ENCODE results near the gene NCK2. TPM values are rescaled to one million over a fixed set of nuclear protein-coding genes. Genes with fewer than 3 reads are reported as not detected.
"Not testable (repeated sequence)": the region's sequence is repeated elsewhere in the genome, so short reads cannot be mapped to it uniquely, and the experiment has no call there.

Gene NCK2
- total RNA-seq, 1 donor from 2014 or later = 31.0 TPM

DNA sequence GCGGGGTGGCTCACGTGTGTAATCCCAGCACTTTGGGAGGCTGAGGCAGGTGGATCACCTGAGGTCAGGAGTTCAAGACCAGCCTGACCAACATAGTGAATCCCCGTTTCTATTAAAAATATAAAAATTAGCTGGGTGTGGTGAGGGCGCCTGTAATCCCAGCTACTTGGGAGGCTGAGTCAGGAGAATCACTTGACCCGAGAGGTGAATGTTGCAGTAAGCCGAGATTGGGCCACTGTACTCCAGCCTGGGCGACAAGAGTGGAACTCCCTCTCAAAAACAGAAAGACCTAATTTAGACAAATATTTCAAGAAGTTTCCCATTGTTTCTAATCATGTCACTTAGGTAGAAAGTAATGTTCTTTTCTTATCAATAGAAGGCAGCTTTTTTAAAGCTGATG lies 26.6 kb downstream of the NCK2 start:
- ATAC-seq; intact Hi-C loops (cut with DNase I); DNase-seq (ENCODE audit: low spot score): not testable (repeated sequence)

DNA sequence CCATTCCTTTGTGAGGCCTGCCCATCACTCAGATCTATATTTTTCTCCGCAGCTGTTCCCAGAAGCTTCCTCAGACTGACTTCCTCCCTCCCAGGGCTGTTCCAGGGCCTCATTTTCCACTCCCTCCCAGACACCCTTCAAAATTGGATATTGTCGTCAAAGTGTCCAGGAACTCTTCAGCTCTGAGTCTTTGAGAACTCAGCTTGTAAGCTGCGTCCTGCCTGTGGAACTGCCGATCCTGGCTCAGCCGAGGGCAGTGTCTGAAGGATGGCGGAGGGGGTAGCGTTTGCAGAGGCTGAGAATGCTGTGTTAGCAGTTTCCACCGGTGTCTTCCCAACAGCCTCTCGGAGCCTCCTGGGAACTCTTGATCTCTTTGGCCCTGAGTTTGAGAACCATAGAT lies 27.1 kb downstream of the NCK2 start:
- peak; percentile 71 for ATAC-seq
- intact Hi-C loops (cut with DNase I) = no loop called here
- DNase-seq (ENCODE audit: low spot score) = no peak

DNA sequence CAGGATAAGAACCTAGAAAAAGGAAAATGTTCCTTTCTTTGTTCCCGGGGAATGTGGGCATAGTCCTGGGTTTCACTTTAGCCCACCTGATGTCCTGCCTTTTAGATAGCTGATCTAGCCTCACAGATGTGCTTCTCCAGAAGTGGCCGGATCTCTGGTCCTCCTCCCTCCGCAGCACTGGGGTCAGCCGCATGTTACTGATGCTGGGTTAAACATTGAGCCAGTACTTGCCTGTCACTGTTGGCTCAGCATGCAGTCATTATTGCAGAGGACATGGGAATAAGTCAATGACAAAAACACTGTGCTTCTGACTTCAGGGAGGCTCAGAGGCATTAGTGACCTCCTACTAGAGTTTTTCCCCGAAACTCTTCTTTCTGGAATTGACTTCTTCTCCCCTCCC lies 27.6 kb downstream of the NCK2 start:
- intact Hi-C loops (cut with DNase I) = no loop called here
- ATAC-seq = peak; percentile 30
- no peak for DNase-seq (ENCODE audit: low spot score)

DNA sequence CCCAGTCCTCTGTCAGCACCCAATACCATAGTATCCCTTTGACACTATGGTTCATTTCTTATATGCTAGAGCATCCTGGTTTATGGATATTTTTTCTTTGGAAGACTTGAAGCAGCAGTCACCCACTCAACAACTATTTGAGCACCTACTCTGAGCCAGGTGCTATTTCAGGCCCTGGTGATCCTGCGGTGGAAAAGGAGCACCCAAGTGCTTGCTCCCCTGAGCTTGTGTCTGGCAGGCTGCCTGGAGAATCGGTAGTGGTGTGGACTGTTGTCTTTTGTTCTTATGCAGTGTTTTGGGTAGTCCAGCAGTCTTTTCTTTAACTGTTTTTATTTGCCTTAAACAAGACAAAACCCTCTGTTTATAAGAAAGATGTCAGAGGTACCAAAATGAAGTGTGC lies 28.9 kb downstream of the NCK2 start:
- intact Hi-C loops (cut with DNase I) = no loop called here
- DNase-seq (ENCODE audit: low spot score) (no peak), ATAC-seq (no peak)

DNA sequence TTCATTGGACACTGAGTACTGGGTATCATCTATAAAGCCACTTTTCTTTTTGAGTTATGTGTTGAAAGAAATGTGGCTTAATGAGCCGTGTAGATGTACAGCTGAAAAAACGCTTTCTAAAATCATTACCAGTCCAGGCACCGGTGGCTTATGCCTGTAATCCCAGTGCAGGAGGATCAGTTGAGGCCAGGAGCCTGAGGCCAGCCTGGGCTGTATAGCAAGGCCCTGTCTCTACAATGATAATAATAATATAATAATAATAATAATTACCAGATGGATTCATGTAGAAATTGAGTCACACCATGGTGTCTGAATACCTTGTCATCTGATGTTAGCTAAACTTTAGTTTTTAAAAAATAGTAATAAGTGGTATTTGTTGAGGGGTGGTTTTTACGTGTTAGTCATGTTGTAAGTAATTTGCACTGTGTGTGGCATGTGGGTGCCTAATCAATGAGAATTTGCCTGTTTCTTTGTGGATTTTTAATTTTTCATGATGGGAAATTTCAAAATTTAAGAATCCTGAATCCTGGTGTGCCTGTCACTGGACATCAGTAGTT lies 30.1 kb downstream of the NCK2 start:
- intact Hi-C loops (cut with DNase I) = no loop called here
- ATAC-seq = no peak

DNA sequence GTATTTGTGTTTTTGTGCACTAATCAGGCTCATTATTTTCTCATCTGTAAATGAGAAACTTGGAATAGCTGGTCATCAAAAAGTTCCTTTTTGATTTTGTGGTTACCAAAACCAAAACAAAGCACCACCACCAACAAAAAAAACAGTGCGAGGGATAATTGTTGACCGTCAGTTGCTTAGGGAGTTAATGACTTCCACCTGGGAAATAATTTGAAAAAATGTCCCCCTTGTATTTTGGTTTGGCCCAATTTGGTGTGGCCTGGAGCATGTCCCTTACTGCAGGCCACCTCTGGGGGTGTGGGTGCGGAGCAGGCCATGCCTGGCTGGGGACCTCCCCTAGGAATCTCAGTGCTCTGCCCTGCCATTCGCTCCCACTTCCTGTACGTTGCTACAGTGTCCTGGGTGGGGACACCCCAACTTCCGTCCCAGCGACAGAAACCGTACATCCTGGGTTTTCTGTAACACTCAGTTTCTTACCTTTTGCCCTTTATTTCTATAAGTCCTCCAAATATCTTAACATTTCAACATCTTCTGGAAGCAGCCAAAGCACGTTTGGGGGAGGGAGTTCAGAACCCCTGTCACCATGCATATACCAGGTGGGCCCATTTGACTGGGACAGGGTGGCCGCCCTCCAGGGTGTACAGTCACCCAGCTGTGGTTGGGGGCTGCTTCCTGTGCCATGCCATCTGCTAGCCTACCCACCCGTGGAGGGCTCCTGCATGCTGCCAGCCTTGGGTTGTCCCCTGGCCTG lies 31.3 kb downstream of the NCK2 start:
- DNase-seq (ENCODE audit: low spot score) (no peak), ATAC-seq (no peak)
- intact Hi-C loops (cut with DNase I) = no loop called here

More for the DNA sequence above, 30.1 kb downstream of the NCK2 start:
- no peak for DNase-seq (ENCODE audit: low spot score)

DNA sequence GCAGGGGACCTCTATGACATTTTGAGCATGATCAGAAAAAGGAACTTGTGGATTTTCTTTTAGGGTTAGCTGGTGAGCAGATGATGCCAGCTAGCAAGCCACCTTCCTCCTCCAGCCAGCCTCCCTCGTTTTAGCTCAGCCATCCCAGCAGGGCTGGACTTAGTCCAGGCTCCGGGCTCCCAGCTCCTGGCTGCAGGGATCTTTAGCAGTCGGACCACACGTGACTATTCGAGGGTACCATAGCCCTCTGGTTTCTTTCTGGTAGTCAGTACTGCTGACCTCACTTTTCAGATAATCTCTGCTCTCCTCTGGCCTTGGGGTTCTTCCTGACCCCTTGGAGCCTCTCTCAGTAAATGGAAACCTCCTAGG lies 31.8 kb downstream of the NCK2 start:
- ATAC-seq (no peak), DNase-seq (ENCODE audit: low spot score) (no peak)
- intact Hi-C loops (cut with DNase I) = no loop called here

DNA sequence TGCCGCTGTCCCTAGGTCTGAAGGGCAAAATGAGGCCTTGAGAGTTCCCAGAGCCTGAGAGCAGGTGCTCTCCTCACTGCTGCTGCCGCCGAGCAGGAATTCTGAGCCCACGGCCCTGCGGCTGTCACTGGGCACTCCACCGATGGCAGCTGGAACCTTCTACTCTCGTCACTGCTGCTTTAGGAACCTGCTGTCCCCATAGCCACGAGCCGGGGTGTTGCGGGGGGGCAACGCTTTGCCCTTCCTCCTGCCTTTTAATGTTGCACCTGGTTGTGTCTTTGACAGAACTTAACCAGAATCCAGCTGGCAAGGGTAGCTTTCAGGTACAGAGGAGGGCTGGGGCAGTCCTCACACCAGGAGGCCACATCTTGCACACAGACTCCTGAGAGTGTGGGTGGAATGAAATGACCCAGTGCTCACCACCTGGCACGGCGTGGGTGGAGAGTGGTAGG lies 32.3 kb downstream of the NCK2 start:
- intact Hi-C loops (cut with DNase I) = no loop called here
- DNase-seq (ENCODE audit: low spot score) (no peak), ATAC-seq (no peak)

DNA sequence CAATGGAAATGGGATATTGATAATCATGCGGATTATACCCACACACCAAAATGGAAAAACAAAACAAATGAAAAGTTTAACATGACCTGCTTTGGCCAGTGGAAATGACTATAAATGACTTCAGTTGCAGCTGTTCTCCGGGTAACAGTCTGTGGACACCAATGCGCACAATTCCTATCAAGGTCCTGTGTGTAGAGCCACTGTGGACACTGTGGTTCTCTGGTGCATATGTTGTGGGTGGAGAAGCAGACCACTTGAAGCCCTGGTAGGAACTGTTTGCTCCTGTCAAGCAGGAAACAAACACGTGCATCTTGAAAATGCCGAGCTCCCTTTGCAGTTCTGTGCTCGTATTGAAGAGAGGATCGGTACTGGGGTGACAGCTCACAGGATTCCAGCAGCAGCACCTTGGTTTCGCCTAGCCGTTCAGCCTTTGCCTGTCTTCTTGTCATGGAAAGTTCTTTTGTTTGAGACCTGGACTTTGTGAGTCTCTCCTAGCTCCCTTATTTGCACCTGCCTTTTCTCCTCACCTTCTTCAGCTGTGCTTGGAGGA lies 32.9 kb downstream of the NCK2 start:
- no peak for ATAC-seq
- DNase-seq (ENCODE audit: low spot score) = no peak
- intact Hi-C loops (cut with DNase I) = no loop called here

DNA sequence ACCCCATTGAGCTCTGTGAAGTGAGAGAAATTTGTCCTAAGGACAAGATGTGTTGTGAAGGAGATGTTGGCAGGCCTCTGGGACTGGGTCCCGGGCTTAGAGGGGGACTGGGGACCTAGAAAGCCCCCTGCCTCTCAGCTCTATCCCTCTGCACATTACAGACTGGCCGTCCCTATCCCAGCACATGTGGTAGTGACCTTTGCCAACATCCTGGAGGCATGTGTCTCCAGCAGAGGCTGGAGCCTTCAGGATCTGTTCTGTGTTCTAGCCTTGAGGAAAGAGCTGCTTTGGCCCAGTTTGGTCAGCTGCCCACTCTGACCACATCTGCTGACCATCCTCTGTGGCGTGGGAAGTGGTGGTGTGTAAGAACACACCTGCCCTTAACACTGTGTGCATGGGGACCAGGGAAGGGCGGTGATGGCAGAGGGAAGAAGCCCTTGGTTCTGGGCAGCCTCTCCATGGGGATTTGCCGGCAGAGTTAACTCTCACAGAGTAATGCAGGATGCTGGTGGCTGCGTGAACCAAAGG lies 33.4 kb downstream of the NCK2 start:
- DNase-seq (ENCODE audit: low spot score) (no peak), ATAC-seq (no peak)
- intact Hi-C loops (cut with DNase I) = no loop called here

DNA sequence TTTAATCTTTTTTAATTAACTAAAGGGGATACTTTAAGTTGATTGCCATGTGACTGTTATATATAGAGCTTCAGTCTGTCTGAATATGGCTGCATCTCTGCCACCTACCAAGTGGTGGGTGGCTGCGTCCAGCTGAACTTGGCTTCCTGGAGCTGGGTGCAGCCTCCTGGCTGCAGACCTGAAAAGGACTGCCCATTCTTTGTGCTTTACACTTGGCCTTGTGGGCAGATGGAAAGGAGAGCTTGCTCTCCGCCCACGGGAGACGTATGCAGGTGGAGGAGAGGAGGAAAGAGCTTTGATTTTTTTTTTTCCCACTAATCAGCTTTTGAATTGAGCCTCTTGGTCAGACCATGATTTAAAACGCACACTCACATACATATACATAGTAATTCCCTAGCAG lies 34.7 kb downstream of the NCK2 start:
- DNase-seq (ENCODE audit: low spot score) = no peak
- intact Hi-C loops (cut with DNase I) = no loop called here
- ATAC-seq = no peak

DNA sequence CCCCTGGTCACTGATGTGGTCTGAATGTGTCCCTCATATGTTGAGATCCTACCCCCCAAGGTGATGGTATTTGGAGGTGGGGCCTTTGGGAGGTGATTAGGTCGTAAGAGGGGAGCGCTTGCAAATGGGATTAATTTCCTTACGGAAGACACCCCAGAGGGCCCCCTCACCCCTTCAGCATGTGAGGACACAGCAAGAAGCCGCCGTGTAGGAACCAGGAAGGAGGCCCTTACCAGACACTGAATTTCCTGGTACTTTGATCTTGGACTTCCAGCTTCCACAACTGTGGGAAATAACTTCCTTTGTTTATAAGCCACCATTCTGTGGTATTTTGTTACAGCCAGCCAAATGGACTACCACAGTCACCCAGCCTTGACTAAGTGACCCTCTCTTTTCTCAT lies 35.9 kb downstream of the NCK2 start:
- ATAC-seq (no peak), DNase-seq (ENCODE audit: low spot score) (no peak)
- intact Hi-C loops (cut with DNase I) = no loop called here

DNA sequence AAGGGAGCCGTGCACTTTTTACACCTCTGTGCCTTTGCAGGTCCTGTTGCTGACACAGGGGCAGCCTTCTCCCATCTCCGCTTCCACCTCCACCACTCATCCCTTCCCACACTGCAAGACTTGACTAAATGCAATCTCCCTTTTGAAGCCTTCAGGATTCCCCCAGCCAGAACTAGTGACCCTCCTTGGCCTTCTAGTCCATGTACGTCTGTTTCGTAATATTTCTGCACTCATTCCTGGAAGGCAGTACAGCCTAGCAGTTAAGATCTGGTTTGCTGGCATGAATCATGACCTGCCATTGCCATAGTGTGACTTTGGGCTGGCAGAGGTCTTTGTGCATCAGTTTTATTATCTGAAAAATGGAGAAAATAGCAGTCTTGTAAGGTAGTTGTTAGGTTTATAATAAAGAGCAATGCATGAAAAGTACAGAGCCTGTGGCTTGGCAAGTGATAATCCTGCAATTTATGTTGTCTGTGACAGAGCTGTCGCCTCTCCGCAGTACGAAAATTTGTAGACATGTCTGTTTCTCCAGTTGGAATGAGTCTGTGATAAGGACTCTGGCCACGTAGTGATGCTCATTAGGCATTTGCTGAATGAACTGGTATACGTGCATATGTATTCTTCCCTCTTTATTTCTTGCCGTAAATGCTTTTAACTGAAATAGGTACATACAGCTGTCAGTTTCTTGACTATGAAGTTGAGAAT lies 36.7 kb downstream of the NCK2 start:
- no peak for ATAC-seq
- intact Hi-C loops (cut with DNase I) = no loop called here
- DNase-seq (ENCODE audit: low spot score) = no peak

DNA sequence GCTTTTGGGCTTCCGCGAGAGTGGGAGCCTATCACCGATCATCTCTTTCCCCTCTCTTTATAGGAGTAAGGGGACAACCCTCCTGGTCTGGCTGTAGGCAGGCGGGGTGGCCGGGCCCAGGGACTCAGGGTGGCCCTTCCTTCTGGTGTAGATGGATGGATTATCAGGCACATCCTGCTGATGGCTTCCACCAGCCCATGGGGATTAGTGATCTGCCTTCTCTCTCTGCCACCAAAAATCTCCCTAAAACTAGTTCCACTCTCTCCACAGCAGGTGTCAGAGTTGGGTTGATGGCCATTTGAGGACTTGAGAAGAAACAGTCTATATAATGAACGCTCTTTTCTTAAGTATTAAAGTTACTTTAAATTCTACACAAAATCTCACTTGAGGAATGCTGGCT lies 37.4 kb downstream of the NCK2 start:
- intact Hi-C loops (cut with DNase I) = no loop called here
- DNase-seq (ENCODE audit: low spot score) (no peak), ATAC-seq (no peak)

DNA sequence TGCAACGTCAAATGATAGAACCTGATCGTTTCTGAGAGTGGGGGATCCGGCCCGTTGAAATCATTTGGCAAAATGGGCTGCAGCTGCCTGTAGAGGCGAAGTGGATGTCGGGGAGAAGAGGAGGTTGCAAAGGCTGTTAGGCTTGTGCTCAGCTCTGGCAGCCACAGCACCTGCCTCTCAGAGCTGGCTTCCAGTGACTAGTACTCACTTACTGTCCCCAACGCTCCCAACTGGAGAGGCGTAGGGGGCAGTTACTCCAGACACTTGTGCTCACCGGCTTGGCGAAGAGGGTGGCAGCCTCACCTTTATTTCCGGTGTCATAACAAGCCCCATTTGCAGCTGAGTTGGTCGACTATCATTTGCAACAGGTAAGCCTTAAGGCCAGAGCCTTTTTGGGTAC lies 37.9 kb downstream of the NCK2 start:
- DNase-seq (ENCODE audit: low spot score) (no peak), ATAC-seq (no peak)
- intact Hi-C loops (cut with DNase I) = no loop called here

DNA sequence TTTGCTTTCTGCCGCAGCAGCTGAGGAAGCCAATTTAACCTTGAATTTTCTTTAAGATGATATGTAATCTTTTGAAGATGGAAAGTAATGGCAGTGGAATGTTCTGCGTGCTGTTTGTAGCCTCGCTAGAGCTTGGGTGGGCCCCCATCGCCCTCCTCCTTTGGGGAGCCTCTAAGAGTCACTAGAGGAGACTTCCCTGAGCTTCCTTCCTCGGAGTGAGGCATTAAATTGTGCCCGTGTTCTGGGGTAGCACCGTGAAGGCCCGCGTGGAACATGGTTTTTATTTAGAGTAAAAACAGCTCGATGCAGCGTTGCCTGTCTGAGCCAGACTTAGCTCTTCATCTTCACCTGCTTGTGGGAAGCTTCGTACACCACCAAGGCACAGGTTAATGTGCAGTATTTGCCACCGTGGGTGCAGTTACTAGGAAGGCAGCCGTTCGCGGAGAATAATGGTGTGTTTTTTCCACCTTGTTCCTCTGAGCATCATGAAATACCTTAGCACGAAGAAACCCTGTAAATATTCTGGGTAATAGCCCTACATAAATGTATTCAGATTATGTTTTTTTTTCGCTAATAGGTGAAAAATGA lies 38.5 kb downstream of the NCK2 start:
- no peak for DNase-seq (ENCODE audit: low spot score)
- intact Hi-C loops (cut with DNase I) = no loop called here
- ATAC-seq = no peak

DNA sequence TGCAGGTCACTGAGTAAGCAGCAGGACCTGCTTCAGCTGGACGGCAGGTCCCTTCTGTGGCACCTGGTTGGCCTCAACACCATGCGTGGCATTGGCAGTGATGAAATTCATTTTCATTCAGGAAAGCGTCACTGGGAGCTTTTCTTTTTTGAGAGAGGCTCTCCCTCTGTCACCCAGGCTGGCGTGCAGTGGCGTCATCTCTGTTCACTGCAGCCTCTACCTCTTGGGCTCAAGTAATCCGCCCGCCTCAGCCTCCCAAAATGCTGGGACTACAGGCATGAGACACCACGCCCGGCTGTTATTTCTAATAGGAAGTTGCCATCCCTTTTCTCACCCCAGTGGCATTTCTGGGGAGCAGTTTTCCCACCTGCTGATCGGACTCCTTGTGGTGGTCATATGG lies 39.3 kb downstream of the NCK2 start:
- DNase-seq (ENCODE audit: low spot score) (no peak), ATAC-seq (no peak)
- intact Hi-C loops (cut with DNase I) = no loop called here

DNA sequence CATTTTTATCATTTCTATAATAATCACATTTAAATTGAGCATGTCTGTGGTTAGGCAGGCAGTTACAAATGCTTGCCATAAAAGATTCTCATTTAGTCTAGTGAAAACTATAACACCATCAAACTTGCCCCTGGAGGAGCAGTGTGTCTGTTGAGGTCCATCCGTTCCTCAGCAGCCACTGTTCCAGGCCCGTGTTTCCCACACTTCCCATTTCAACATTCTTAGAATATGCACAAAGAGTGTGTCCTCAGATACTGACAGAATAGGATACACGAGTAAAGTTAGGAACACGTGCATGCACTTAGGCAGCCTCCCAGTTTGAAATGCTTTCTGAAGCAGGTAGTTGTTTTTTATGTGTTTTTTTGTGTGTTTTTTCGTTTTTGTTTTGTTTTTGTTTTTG lies 39.9 kb downstream of the NCK2 start:
- ATAC-seq = no peak
- intact Hi-C loops (cut with DNase I) = no loop called here
- no peak for DNase-seq (ENCODE audit: low spot score)

DNA sequence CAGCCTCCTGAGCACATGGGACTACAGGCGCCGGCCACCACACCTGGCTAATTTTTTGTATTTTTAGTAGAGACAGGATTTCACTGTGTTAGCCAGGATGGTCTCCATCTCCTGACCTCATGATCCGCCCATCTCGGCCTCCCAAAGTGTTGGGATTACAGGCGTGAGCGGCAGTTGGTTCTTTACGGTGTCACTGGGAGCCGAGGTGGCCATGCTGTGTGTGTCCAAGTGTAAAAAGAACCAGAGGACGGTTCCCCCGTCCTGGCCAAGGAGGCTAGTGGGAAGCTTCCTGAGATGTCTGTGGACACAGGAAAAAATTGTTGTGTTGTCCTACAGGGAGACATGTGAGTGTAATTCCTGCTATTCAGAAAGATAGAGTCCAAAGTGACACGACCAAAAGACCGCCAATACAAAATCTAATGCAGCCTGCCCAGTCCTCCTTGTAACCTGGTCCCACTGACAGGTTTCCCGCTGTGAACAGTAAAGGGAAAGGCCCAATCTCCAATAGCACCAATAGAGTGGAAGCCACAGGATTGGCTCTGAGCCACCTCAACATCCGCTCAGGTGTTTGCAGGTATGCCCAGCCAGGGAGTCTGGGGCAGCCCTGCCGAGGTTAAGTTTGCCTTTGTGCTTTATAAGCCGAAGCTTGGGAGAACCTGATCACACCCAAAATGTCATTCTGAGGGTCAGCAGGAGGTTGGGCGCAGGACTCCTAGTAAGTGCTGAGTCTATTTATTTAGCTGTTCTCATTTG lies 40.6 kb downstream of the NCK2 start:
- intact Hi-C loops (cut with DNase I) = no loop called here
- ATAC-seq = no peak
- no peak for DNase-seq (ENCODE audit: low spot score)

Measured in sciatic nerve (tissue), 2 donors.